Measurements from ENCODE around the gene ELP4. TPM values are rescaled to one million over a fixed set of nuclear protein-coding genes. Genes with fewer than 3 reads are reported as not detected.

The ELP4 gene
- total and polyA plus RNA-seq, 2 experiments from 2014 or later = 16.2 to 20.1 TPM

- TF ChIP-seq EZH2 (IDR thresholded peaks at IDR 0.05; ENCODE audit: insufficient read depth, poor library complexity, severe bottlenecking) (peak; percentile 30), EZH2phosphoT487 (IDR thresholded peaks at IDR 0.05; ENCODE audit: insufficient read depth, low read depth) (no peak)
- Histone ChIP-seq H3K4me1 (ENCODE audit: insufficient read depth) (peaks cover 15% of the 10 kb centered on the region), H3K27ac (no peak overlapping the region), H3F3A (ENCODE audit: insufficient read depth) (no peaks in the 10 kb centered on the region), H2AFZ (no peak overlapping the region), H3K36me3 (ENCODE audit: low read depth) (no peaks in the 10 kb centered on the region), H3K27me3 (replicated peaks; ENCODE audit: insufficient read depth) (peaks cover 94% of the 10 kb centered on the region), H3K4me2 (ENCODE audit: unreplicated experiment) (no peak overlapping the region), H3K9me2 (ENCODE audit: insufficient read depth) (no peaks in the 10 kb centered on the region), H3K9me3 (ENCODE audit: low read depth) (no peaks in the 10 kb centered on the region), H4K20me1 (ENCODE audit: insufficient read depth) (no peaks in the 10 kb centered on the region), H3K4me3 (no peak overlapping the region), H3K9ac (no peak overlapping the region), H3K79me2 (ENCODE audit: insufficient read depth) (no peaks in the 10 kb centered on the region)
- no peak for DNase-seq
- 13 to 18% methylated on average over 9 of the region's 9 CpGs for WGBS, 2 experiments (ENCODE audit: low coverage in 1 of 2, low lambda C conversion rate in 2 of 2, missing lambda C conversion rate in 2 of 2)
- in situ Hi-C loops (cut with MboI) = no loop called here
Observed at GRCh38 chr11:31818425-31818755, 308.8 kb downstream of the ELP4 start.

- Histone ChIP-seq H3K9ac (no peak overlapping the region), H3K4me3 (no peak overlapping the region), H3F3A (ENCODE audit: insufficient read depth) (no peaks in the 10 kb centered on the region), H3K4me1 (ENCODE audit: insufficient read depth) (peaks cover 15% of the 10 kb centered on the region), H3K4me2 (ENCODE audit: unreplicated experiment) (no peak overlapping the region), H3K9me3 (ENCODE audit: low read depth) (no peaks in the 10 kb centered on the region), H3K27ac (no peak overlapping the region), H3K36me3 (ENCODE audit: low read depth) (no peaks in the 10 kb centered on the region), H3K27me3 (replicated peaks; ENCODE audit: insufficient read depth) (peaks cover 94% of the 10 kb centered on the region), H3K9me2 (ENCODE audit: insufficient read depth) (no peaks in the 10 kb centered on the region), H4K20me1 (ENCODE audit: insufficient read depth) (no peaks in the 10 kb centered on the region), H2AFZ (no peak overlapping the region), H3K79me2 (ENCODE audit: insufficient read depth) (no peaks in the 10 kb centered on the region)
- DNase-seq = no peak
- in situ Hi-C loops (cut with MboI) = no loop called here
- WGBS, 2 experiments (ENCODE audit: low coverage in 1 of 2, low lambda C conversion rate in 2 of 2, missing lambda C conversion rate in 2 of 2) = 19 to 23% methylated on average over 24 of the region's 26 CpGs
- TF ChIP-seq EZH2 (IDR thresholded peaks at IDR 0.05; ENCODE audit: insufficient read depth, poor library complexity, severe bottlenecking) = peak; percentile 10
- no peak for TF ChIP-seq EZH2phosphoT487 (IDR thresholded peaks at IDR 0.05; ENCODE audit: insufficient read depth, low read depth)
Observed at GRCh38 chr11:31818874-31819331, 309.3 kb downstream of the ELP4 start.

- no peak overlapping the region for H3K27ac ChIP-seq
- H3K4me3 ChIP-seq = no peak overlapping the region
- 48 to 55% methylated on average over 49 to 50 of the region's 55 CpGs for WGBS, 2 experiments (ENCODE audit: low coverage in 1 of 2, low lambda C conversion rate in 2 of 2, missing lambda C conversion rate in 2 of 2)
- DNase-seq = no peak
- TF ChIP-seq EZH2phosphoT487 (IDR thresholded peaks at IDR 0.05; ENCODE audit: insufficient read depth, low read depth) (no peak), EZH2 (IDR thresholded peaks at IDR 0.05; ENCODE audit: insufficient read depth, poor library complexity, severe bottlenecking) (no peak)
- H3K9me3 ChIP-seq (ENCODE audit: low read depth) = no peaks in the 10 kb centered on the region
- H3K4me2 ChIP-seq (ENCODE audit: unreplicated experiment) = no peak overlapping the region
- H3K9me2 ChIP-seq (ENCODE audit: insufficient read depth) = no peaks in the 10 kb centered on the region
- H4K20me1 ChIP-seq (ENCODE audit: insufficient read depth) = no peaks in the 10 kb centered on the region
- no peaks in the 10 kb centered on the region for H3K79me2 ChIP-seq (ENCODE audit: insufficient read depth)
- no peaks in the 10 kb centered on the region for H3F3A ChIP-seq (ENCODE audit: insufficient read depth)
- H3K9ac ChIP-seq = no peak overlapping the region
- H3K27me3 ChIP-seq (replicated peaks; ENCODE audit: insufficient read depth) = peaks cover 94% of the 10 kb centered on the region
- no peaks in the 10 kb centered on the region for H3K36me3 ChIP-seq (ENCODE audit: low read depth)
- in situ Hi-C loops (cut with MboI) = no loop called here
- H2AFZ ChIP-seq = no peak overlapping the region
- H3K4me1 ChIP-seq (ENCODE audit: insufficient read depth) = peaks cover 14% of the 10 kb centered on the region
Observed at GRCh38 chr11:31819621-31820437, 310.3 kb downstream of the ELP4 start.

GRCh38 chr11:31820438-31820818 lies 310.9 kb downstream of the ELP4 start:
- Histone ChIP-seq H3K4me3 (no peak overlapping the region), H3K9ac (no peak overlapping the region), H3K4me1 (ENCODE audit: insufficient read depth) (peaks cover 8% of the 10 kb centered on the region; the same call in 1 of the 2 replicates), H3F3A (ENCODE audit: insufficient read depth) (no peaks in the 10 kb centered on the region), H3K36me3 (ENCODE audit: low read depth) (no peaks in the 10 kb centered on the region), H3K79me2 (ENCODE audit: insufficient read depth) (no peaks in the 10 kb centered on the region), H3K9me2 (ENCODE audit: insufficient read depth) (no peaks in the 10 kb centered on the region), H3K4me2 (ENCODE audit: unreplicated experiment) (no peak overlapping the region), H4K20me1 (ENCODE audit: insufficient read depth) (no peaks in the 10 kb centered on the region), H3K27me3 (replicated peaks; ENCODE audit: insufficient read depth) (peaks cover 94% of the 10 kb centered on the region), H3K27ac (no peak overlapping the region), H2AFZ (no peak overlapping the region), H3K9me3 (ENCODE audit: low read depth) (no peaks in the 10 kb centered on the region)
- in situ Hi-C loops (cut with MboI) = no loop called here
- TF ChIP-seq EZH2 (IDR thresholded peaks at IDR 0.05; ENCODE audit: insufficient read depth, poor library complexity, severe bottlenecking) (peak; percentile 38), EZH2phosphoT487 (IDR thresholded peaks at IDR 0.05; ENCODE audit: insufficient read depth, low read depth) (no peak)
- WGBS, 2 experiments (ENCODE audit: low coverage in 1 of 2, low lambda C conversion rate in 2 of 2, missing lambda C conversion rate in 2 of 2) = 46 to 48% methylated on average over 15 of the region's 15 CpGs
- DNase-seq = no peak

Data from GM23248 (cell line).